Body of pancreas (tissue), 4 donors: ENCODE data around the gene USH2A. TPM values are rescaled to one million over a fixed set of nuclear protein-coding genes. Genes with fewer than 3 reads are reported as not detected.

ENCODE experiments used
- ATAC-seq: fragments of 150-250 bp; one replicate; pipeline ENCODE4 v1.9.1; 2016
- DNase-seq, 4 donors: peaks; one replicate each; pipeline ENCODE4 v3.0.0-alpha.2; 2019
- H3K27ac ChIP-seq, 4 donors: fragments of 200-600 bp; sonication (generic); 1 replicate in 3 of 4; 2 replicates in 1 of 4; pipeline versions ENCODE4 v1.5.1 to v1.6.1; 2016 to 2019; ENCODE audit warnings: mild to moderate bottlenecking in 1 of 4, mixed read lengths in 1 of 4, moderate library complexity in 1 of 4
- H3K27me3 ChIP-seq, 2 donors: fragments of 200-600 bp; sonication (generic); one replicate each; pipeline ENCODE4 v1.6.0; 2016; ENCODE audit warnings: mild to moderate bottlenecking in 1 of 2
- H3K36me3 ChIP-seq, 2 donors: fragments of 200-600 bp; sonication (generic); replicated peaks in 1 of 2; 2 replicates each; pipeline ENCODE4 v1.5.1; 2016; ENCODE audit warnings: low read depth in 2 of 2; ENCODE audit not compliant: insufficient read depth in 1 of 2
- H3K4me1 ChIP-seq: fragments of 200-600 bp; sonication (generic); one replicate; pipeline ENCODE4 v1.6.0; 2016
- H3K4me3 ChIP-seq, 2 donors: fragments of 200-600 bp; sonication (generic); 1 replicate in 1 of 2; 2 replicates in 1 of 2; pipeline ENCODE4 v1.5.1; 2016 to 2019
- H3K9me3 ChIP-seq, 3 donors: fragments of 200-600 bp; sonication (generic); 1 replicate in 2 of 3; 2 replicates in 1 of 3; pipeline ENCODE4 v1.5.1; 2016
- CTCF ChIP-seq, 7 experiments: fragments of 450-650 bp in 4 of 7; fragments of 200-600 bp in 3 of 7; sonication (generic) in 3 of 7; IDR thresholded peaks; one replicate each; pipeline ENCODE4 v1.5.1; 2016 to 2019; ENCODE audit warnings: antibody characterized with exemption in 7 of 7
- POLR2A ChIP-seq, 3 donors: fragments of 450-650 bp; IDR thresholded peaks; one replicate each; pipeline ENCODE4 v1.6.1; 2016; ENCODE audit warnings: antibody characterized with exemption in 3 of 3, mild to moderate bottlenecking in 2 of 3
- WGBS, 2 donors: methylation state at CpG; one replicate each; pipeline ENCODE4 v1.1.5; 2017; 5-methylcytosine and 5-hydroxymethylcytosine counted together
- intact Hi-C: fragments of 100-400 bp; cut with DNase I; formaldehyde crosslinking; loops from one replicate; pipeline ENCODE4 v1.15.1; 2023
- total RNA-seq, 2 donors: library from RNA; depleted of rRNA; stranded (reverse); fragments of >200 nt; gene quantifications; one replicate each; pipeline ENCODE4 v1.1.0, GENCODE V29; 2016

Gene USH2A
- total RNA-seq, 2 donors from 2014 or later, result 0.26 to 0.33 TPM

- intact Hi-C loops, result no loop called here
- 34 to 39% methylated on average over 2 of the region's 2 CpGs for WGBS, 2 donors
Observed at GRCh38 chr1:216433175-216433574, 9.9 kb upstream of the USH2A start.

GRCh38 chr1:216430744-216431143 is 7.5 kb upstream of the USH2A start:
- Histone ChIP-seq H3K4me1 (no peaks in the 10 kb centered on the region), H3K4me3 (no peak overlapping the region), H3K9me3 (no peaks in the 10 kb centered on the region), H3K27me3 (no peaks in the 10 kb centered on the region), H3K27ac (no peak overlapping the region), H3K36me3 (no peaks in the 10 kb centered on the region)
- no peak for TF ChIP-seq CTCF (IDR thresholded peaks at IDR 0.05)
- TF ChIP-seq POLR2A (IDR thresholded peaks at IDR 0.05), result no peak
- WGBS, 2 donors, result 55 to 70% methylated on average over 2 of the region's 2 CpGs
- intact Hi-C loops, result no loop called here
- ATAC-seq, result no peak
- DNase-seq, result no peak

More at GRCh38 chr1:216433175-216433574, 9.9 kb upstream of the USH2A start:
- Histone ChIP-seq H3K4me1 (no peaks in the 10 kb centered on the region), H3K27ac (no peak overlapping the region), H3K4me3 (no peak overlapping the region), H3K9me3 (no peaks in the 10 kb centered on the region), H3K27me3 (no peaks in the 10 kb centered on the region), H3K36me3 (no peaks in the 10 kb centered on the region)
- TF ChIP-seq POLR2A (IDR thresholded peaks at IDR 0.05) (no peak), CTCF (IDR thresholded peaks at IDR 0.05) (no peak)
- no peak for ATAC-seq
- DNase-seq, result no peak

- Histone ChIP-seq H3K4me1 (peaks cover under 1% of the 10 kb centered on the region), H3K4me3 (no peak overlapping the region), H3K27me3 (no peaks in the 10 kb centered on the region), H3K27ac (no peak overlapping the region), H3K36me3 (no peaks in the 10 kb centered on the region), H3K9me3 (no peaks in the 10 kb centered on the region)
- intact Hi-C loops, result no loop called here
- no peak for ATAC-seq
- DNase-seq, result no peak
- TF ChIP-seq CTCF (IDR thresholded peaks at IDR 0.05) (no peak), POLR2A (IDR thresholded peaks at IDR 0.05) (no peak)
- WGBS, 2 donors, result 59 to 74% methylated on average over 5 of the region's 5 CpGs
Observed at GRCh38 chr1:216425577-216425976, 2.3 kb upstream of the USH2A start.

- WGBS, 2 donors, result 11 to 17% methylated on average over 1 of the region's 1 CpG
- H3K4me3 ChIP-seq, result no peak overlapping the region
- peaks cover 6% of the 10 kb centered on the region for H3K4me1 ChIP-seq
- H3K9me3 ChIP-seq, result no peaks in the 10 kb centered on the region
- H3K36me3 ChIP-seq, result no peaks in the 10 kb centered on the region
- no peaks in the 10 kb centered on the region for H3K27me3 ChIP-seq
- DNase-seq, result no peak
- no peak for ATAC-seq
- no peak overlapping the region for H3K27ac ChIP-seq
- intact Hi-C loops, result no loop called here
- TF ChIP-seq POLR2A (IDR thresholded peaks at IDR 0.05), result no peak
- TF ChIP-seq CTCF (IDR thresholded peaks at IDR 0.05), result no peak
Observed at GRCh38 chr1:216420746-216421145, 2.5 kb downstream of the USH2A start.

- no peak overlapping the region for H3K27ac ChIP-seq
- intact Hi-C loops, result no loop called here
- ATAC-seq (no peak), DNase-seq (no peak)
- H3K4me3 ChIP-seq, result no peak overlapping the region
- TF ChIP-seq POLR2A (IDR thresholded peaks at IDR 0.05) (no peak), CTCF (IDR thresholded peaks at IDR 0.05) (no peak)
- no peaks in the 10 kb centered on the region for H3K27me3 ChIP-seq
- peaks cover 6% of the 10 kb centered on the region for H3K4me1 ChIP-seq
- 4 to 7% methylated on average over 2 of the region's 2 CpGs for whole genome bisulfite sequencing, 2 donors
- H3K36me3 ChIP-seq, result no peaks in the 10 kb centered on the region
- no peaks in the 10 kb centered on the region for H3K9me3 ChIP-seq
Observed at GRCh38 chr1:216420263-216420662, 3.0 kb downstream of the USH2A start.
